GM23248 (cell line): ENCODE data around the gene PRLH.

Source experiments
- EZH2 ChIP-seq: fragments of 200-600 bp; sonication (generic); IDR thresholded peaks from 2 replicates; pipeline ENCODE4 v1.6.1; 2018; ENCODE audit warnings: antibody characterized with exemption, mild to moderate bottlenecking; ENCODE audit not compliant: insufficient read depth, poor library complexity, severe bottlenecking
- EZH2phosphoT487 ChIP-seq: fragments of 200-600 bp; sonication (generic); IDR thresholded peaks from 2 replicates; pipeline ENCODE4 v1.6.1; 2018; ENCODE audit warnings: antibody characterized with exemption, moderate library complexity, mild to moderate bottlenecking, low read depth; ENCODE audit not compliant: insufficient read depth

DNA sequence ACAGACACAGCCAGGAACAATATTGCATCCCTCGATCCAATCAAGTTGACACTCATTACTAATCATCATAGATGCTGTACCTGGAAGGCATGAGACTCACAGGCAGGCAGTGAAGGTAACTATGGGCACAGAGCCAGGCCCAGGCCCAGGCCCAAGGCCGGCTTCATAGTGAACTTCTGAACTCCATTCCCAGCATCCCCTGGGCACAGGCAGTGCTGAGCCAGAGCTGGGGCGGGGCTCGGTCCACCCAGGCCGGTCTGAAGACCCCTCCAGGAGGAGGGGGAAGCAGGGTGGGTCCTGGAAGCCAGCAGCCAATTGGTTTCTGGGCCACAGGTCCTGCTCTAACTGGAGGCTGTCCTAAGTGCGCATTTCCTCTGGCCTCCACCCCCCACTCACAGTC is 41.7 kb upstream of the PRLH start:
- no peak for TF ChIP-seq EZH2
- no peak for TF ChIP-seq EZH2phosphoT487
